HG03432 (cell line): ENCODE data around the gene USP34.

Experiments
- ATAC-seq: cut with Tn5 transposase; IDR thresholded peaks from one replicate; pipeline ENCODE4 v1.9.1; 2021; ENCODE audit warnings: mild to moderate bottlenecking, moderate library complexity; ENCODE audit not compliant: unreplicated experiment

Gene USP34

GRCh38 chr2:61255580-61256437 lies 215.1 kb downstream of the USP34 start:
- no peak for ATAC-seq

DNA sequence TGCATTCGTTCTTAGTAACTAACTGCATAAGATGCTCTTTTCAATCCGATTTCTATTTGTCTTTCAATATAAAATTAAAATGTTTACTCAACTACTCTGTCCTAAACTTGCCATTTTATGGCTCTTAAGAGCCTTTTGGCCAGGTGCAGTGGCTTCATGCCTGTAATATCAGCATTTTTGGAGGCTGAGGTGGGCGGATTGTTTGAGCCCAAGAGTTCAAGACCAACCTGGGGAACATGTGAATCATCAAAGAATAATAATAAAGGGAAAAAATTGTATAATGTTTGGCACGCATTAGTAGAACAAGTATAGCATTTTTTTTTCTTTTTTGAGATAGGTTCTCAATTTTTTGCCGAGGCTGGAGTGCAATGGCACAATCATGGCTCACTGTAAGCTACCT lies 216.4 kb downstream of the USP34 start:
- no peak for ATAC-seq

GRCh38 chr2:61253136-61253535 lies 217.8 kb downstream of the USP34 start:
- no peak for ATAC-seq

DNA sequence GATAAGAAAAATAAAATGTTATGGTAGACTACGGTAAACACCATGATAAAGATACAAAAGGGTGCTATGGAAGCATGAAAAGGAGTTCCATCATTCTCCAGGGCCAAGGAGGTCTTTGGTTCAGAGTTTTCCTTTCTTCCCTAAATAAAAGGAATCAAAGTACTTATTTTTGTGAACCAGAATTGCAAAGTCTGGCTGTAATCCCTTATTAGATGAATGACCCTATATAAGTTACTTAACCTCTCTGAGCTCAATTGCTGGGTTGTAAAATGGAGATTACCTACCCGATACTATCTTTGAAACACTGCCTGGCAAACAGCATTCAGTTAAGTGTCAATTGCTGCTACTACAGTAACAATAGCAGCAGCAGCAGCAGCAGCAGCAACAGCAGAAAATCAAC lies 218.9 kb downstream of the USP34 start:
- no peak for ATAC-seq

GRCh38 chr2:61249521-61250071 lies 221.3 kb downstream of the USP34 start:
- ATAC-seq: no peak

- no peak for ATAC-seq
Measured at GRCh38 chr2:61247204-61247812, 223.6 kb downstream of the USP34 start.

DNA sequence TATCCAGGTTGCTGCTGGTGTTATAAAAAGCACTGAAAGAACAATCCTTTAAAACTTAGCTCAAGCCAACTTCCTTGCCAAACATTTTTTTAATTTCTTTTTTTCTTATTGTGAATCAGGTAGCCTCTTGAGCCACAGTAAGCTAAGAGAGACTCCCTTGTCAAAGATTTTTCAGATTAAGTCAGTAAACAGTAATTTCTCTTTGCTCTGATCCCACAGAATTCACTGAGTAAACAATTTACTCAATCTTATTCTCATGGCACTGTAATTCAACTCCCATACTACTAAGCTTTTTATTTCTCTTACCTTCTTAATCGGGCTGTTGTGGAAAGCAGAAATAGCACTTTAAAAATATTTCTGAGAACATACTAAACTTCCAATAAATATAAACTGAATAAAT lies 226.2 kb downstream of the USP34 start:
- no peak for ATAC-seq

- ATAC-seq: no peak
Measured at GRCh38 chr2:61241266-61241665, 229.6 kb downstream of the USP34 start.

GRCh38 chr2:61238219-61239012 lies 232.5 kb downstream of the USP34 start:
- no peak for ATAC-seq

GRCh38 chr2:61235716-61236115 lies 235.2 kb downstream of the USP34 start:
- ATAC-seq: no peak

GRCh38 chr2:61233581-61233980 lies 237.3 kb downstream of the USP34 start:
- ATAC-seq: no peak

DNA sequence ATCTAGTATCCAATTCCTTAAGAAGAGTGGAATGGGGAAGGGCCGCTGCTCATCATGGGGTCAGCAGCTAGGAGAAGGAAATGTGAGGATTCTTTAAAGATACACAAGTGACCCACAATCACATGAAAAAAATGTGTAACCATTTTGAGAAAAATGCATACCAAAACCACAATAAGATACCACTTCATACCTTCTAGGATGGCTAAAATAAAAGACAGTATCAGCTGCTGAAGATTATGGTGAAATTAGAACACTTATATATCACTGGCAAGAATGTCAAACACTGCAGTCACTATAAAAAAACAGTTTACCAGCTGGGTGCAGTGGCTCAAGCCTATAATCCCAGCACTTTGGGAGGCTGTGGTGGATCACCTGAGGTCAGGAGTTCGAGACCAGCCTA lies 241.0 kb downstream of the USP34 start:
- ATAC-seq: no peak

- ATAC-seq: no peak
Measured at GRCh38 chr2:61222567-61222966, 248.3 kb downstream of the USP34 start.

DNA sequence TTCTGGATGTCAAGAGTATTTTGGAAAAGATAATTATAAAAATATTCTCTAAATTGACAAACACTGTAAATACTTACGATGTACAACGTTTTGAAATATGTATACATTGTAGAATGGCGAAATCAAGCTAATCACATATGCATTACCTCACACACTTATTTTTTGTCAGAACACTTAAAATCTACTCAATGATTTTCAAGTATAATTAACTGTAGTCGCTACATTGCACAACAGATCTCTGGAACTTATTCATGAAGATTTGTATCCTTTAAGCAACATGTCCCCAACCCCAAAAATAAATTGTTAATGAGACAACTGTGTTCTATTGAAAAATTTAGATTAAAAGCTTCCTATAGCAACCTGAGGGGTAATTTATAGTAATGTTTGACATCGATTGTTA lies 249.1 kb downstream of the USP34 start:
- no peak for ATAC-seq

DNA sequence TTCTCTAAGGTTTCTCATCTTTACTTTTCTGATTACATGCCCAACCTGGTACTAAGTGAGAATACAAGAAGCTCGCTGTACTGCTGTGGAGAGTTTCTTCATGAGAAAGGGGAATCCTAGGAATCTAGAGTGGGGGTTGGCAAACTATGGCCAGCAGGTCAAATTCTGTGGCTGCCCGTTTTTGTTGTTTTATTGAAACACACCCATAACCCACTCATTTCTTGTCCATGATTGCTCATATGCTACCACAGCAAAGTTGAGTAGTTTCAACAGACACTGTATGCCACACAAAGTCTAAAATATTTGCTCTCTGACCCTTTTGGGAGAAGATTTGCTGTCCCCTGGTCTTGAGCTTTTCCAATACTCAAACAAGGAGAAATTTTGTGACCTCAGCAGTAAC lies 250.1 kb downstream of the USP34 start:
- no peak for ATAC-seq

DNA sequence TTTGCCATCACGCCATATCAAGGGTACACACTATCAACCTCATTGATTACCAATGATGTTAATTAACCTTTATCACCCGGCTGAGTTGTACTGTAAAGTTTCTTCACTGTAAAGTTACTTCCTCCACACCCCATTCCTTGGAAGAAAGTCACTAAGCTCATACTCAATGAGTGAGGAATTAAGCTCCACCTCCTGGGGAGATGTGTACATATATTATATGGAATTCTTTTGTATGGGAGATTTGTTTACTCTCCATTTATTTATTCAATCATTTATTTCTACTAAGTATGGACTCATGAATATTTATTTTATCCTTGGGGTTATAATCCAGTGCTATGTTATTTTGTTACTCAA lies 252.1 kb downstream of the USP34 start:
- ATAC-seq: no peak

- ATAC-seq: no peak
Measured at GRCh38 chr2:61218076-61218816, 252.6 kb downstream of the USP34 start.

DNA sequence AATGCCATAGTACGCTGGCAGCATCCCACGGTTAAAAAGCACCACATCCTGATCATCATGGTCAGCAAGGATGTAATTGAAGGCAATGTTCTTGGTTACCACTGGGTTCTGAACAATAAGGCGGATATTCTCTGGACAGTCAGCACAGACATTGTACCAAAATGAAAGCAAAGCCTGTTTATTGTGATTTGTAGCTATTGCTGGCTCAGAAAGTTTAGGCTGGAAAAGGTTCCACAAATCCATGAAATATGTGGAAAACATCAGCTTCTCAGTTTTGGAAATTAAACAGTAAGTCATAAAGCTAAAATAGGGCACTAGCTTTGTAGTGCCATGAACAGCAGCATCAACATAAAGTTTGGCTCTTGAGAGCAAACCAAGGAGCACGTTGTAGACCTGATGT lies 256.7 kb downstream of the USP34 start:
- no peak for ATAC-seq

GRCh38 chr2:61210332-61210981 lies 260.4 kb downstream of the USP34 start:
- no peak for ATAC-seq

DNA sequence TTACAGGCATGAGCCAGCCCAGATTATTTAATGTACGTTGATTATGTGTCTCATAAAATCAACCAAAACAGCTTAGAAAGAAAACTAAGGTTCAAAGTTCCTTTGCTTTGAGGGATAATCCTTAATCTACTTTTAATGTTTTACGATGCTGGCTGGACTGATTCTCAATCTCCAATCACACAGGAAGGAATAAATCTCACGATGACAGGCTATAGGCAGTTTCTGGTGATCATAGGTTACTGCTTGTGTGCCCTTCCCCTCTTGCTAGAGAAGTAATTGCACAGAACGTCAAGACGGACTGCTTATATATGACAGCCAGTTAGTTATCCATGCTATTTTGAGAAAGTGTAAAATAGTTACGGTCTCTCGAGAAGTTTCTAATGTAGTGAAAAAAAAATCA lies 265.8 kb downstream of the USP34 start:
- no peak for ATAC-seq
